Right lobe of liver (tissue), 6 donors: ENCODE data around the gene PKP4. TPM values are rescaled to one million over a fixed set of nuclear protein-coding genes. Genes with fewer than 3 reads are reported as not detected.

ENCODE experiments used
- ATAC-seq, 4 donors: fragments of 200-7000 bp; cut with Tn5 transposase; one replicate each; pipeline ENCODE4 v1.9.1; 2020; ENCODE audit warnings: mild to moderate bottlenecking in 4 of 4, moderate library complexity in 4 of 4
- DNase-seq, 3 donors: peaks; one replicate each; pipeline ENCODE4 v3.0.0-alpha.2; 2020
- H3K27ac ChIP-seq, 3 donors: fragments of 200-600 bp; one replicate each; pipeline ENCODE4 v1.8.0; 2022
- H3K27me3 ChIP-seq, 2 donors: fragments of 200-600 bp; one replicate each; pipeline ENCODE4 v1.8.0; 2022
- H3K36me3 ChIP-seq, 4 donors: fragments of 200-600 bp; sonication (generic) in 1 of 4; one replicate each; pipeline versions ENCODE4 v1.5.1 to v1.8.0; 2017 to 2022; ENCODE audit warnings: control low read depth in 1 of 4
- H3K4me1 ChIP-seq, 4 donors: fragments of 200-600 bp; sonication (generic) in 1 of 4; one replicate each; pipeline versions ENCODE4 v1.5.1 to v1.8.0; 2017 to 2022; ENCODE audit warnings: control low read depth in 1 of 4
- H3K4me3 ChIP-seq, 3 donors: fragments of 200-600 bp; one replicate each; pipeline ENCODE4 v1.8.0; 2022
- H3K9me3 ChIP-seq, 4 donors: fragments of 200-600 bp; sonication (generic) in 1 of 4; one replicate each; pipeline versions ENCODE4 v1.5.1 to v1.8.0; 2017 to 2022; ENCODE audit warnings: control low read depth in 1 of 4
- CTCF ChIP-seq, 4 donors: fragments of 200-600 bp in 3 of 4; fragments of 450-650 bp in 1 of 4; IDR thresholded peaks; one replicate each; pipeline versions ENCODE4 v1.5.1 to v1.8.0; 2016 to 2022; ENCODE audit warnings: antibody characterized with exemption in 4 of 4, mild to moderate bottlenecking in 2 of 4
- POLR2A ChIP-seq: fragments of 450-650 bp; IDR thresholded peaks from one replicate; pipeline ENCODE4 v1.6.1; 2017; ENCODE audit warnings: antibody characterized with exemption, mild to moderate bottlenecking
- WGBS: methylation state at CpG from one replicate; pipeline ENCODE4 v1.1.6; 2018; ENCODE audit warnings: low coverage, low lambda C conversion rate; ENCODE audit not compliant: insufficient coverage; ENCODE audit errors: missing lambda C conversion rate; 5-methylcytosine and 5-hydroxymethylcytosine counted together
- intact Hi-C, 2 donors: fragments of 100-400 bp; cut with DNase I; formaldehyde crosslinking; loops; one replicate each; pipeline versions ENCODE4 v1.11.2 to v1.14.1; 2022
- total RNA-seq, 6 experiments: library from RNA; depleted of rRNA in 2 of 6; stranded (reverse); fragments of >200 nt in 2 of 6; fragmentation: NEBNext Ultra II Directional in 3 of 6; extraction: Animal tissue kit (Norgen Biotek cat#: 25700) in 3 of 6; gene quantifications; one replicate each; pipeline versions ENCODE4 v1.1.0 to v1.2.4, GENCODE V29; 2016 to 2023
- donor health status: DM: no; HTN: yes; CAD: no.
- donor health status: DM: no; HTN: no; CAD: no.
- donor health status: DM: no; HTN: no; CAD: no.
- donor health status: DM: no; HTN: yes; CAD: no.
- donor health status: DM: no; HTN: yes; CAD: no.

The PKP4 gene
- total RNA-seq, 6 experiments from 2014 or later, result 27.2 to 41.6 (median 33.2) TPM

GRCh38 chr2:158670292-158670691, 213.5 kb downstream of the PKP4 start:
- Histone ChIP-seq H3K4me1 (peaks cover 0 to 8% (median 0%) of the 10 kb centered on the region in 4 donors), H3K27me3 (no peaks in the 10 kb centered on the region), H3K4me3 (no peak overlapping the region), H3K9me3 (no peaks in the 10 kb centered on the region), H3K36me3 (peaks cover 0 to 27% (median 10%) of the 10 kb centered on the region in 4 donors), H3K27ac (no peak overlapping the region)
- TF ChIP-seq POLR2A (no peak), CTCF (IDR thresholded peaks at IDR 0.05) (no peak)
- 90% methylated on average over 2 of the region's 3 CpGs for WGBS
- no peak for DNase-seq
- intact Hi-C loops, result no loop called here
- peak; percentile 76 to 89 (median 80) for ATAC-seq

GRCh38 chr2:158671360-158672245, 214.9 kb downstream of the PKP4 start:
- no peaks in the 10 kb centered on the region for H3K27me3 ChIP-seq
- no peak for ATAC-seq
- WGBS, result 96% methylated on average over 18 of the region's 19 CpGs
- DNase-seq, result no peak
- peaks cover 0 to 29% (median 11%) of the 10 kb centered on the region in 4 donors for H3K36me3 ChIP-seq
- no peak overlapping the region for H3K27ac ChIP-seq
- peaks cover 0 to 8% (median 0%) of the 10 kb centered on the region in 4 donors for H3K4me1 ChIP-seq
- no peaks in the 10 kb centered on the region for H3K9me3 ChIP-seq
- intact Hi-C loops, result no loop called here
- TF ChIP-seq CTCF (IDR thresholded peaks at IDR 0.05) (no peak), POLR2A (no peak)
- H3K4me3 ChIP-seq, result no peak overlapping the region

- Histone ChIP-seq H3K4me3 (no peak overlapping the region), H3K4me1 (no peaks in the 10 kb centered on the region), H3K27me3 (no peaks in the 10 kb centered on the region), H3K36me3 (peaks cover 0 to 39% (median 11%) of the 10 kb centered on the region in 4 donors), H3K27ac (no peak overlapping the region), H3K9me3 (no peaks in the 10 kb centered on the region)
- intact Hi-C loops, result no loop called here
- ATAC-seq (no peak), DNase-seq (no peak)
- 100% methylated on average over 1 of the region's 3 CpGs for WGBS
- TF ChIP-seq POLR2A (no peak), CTCF (IDR thresholded peaks at IDR 0.05) (no peak)
Observed at GRCh38 chr2:158676295-158676694, 219.5 kb downstream of the PKP4 start.

- Histone ChIP-seq H3K9me3 (no peaks in the 10 kb centered on the region), H3K36me3 (peaks cover 0 to 39% (median 11%) of the 10 kb centered on the region in 4 donors), H3K4me3 (no peak overlapping the region), H3K27ac (no peak overlapping the region), H3K27me3 (no peaks in the 10 kb centered on the region), H3K4me1 (no peaks in the 10 kb centered on the region)
- intact Hi-C loops, result no loop called here
- no peak for DNase-seq
- no peak for ATAC-seq
- TF ChIP-seq POLR2A (no peak), CTCF (IDR thresholded peaks at IDR 0.05) (no peak)
- 94% methylated on average over 7 of the region's 7 CpGs for WGBS
Observed at GRCh38 chr2:158676696-158677095, 219.9 kb downstream of the PKP4 start.
